ENCODE data around the gene HSD17B11.
"Not testable (repeated sequence)": the region's sequence is repeated elsewhere in the genome, so short reads cannot be mapped to it uniquely, and the experiment has no call there.

HSD17B11 gene

GRCh38 chr4:87345139-87345538 lies 45.8 kb downstream of the HSD17B11 start:
- Mint-ChIP-seq H3K36me3 (ENCODE audit: low read depth) (peaks cover 61% of the 10 kb centered on the region), H3K4me1 (no peaks in the 10 kb centered on the region), H3K4me3 (no peak overlapping the region), H3K27ac (no peak overlapping the region), H3K27me3 (ENCODE audit: low read depth, poor library complexity) (no peaks in the 10 kb centered on the region), H3K9me3 (peaks cover 27% of the 10 kb centered on the region)
- DNase-seq, result no peak
- no peak for TF ChIP-seq CTCF (IDR thresholded peaks at IDR 0.05)

GRCh38 chr4:87342872-87343271 lies 48.1 kb downstream of the HSD17B11 start:
- TF ChIP-seq CTCF (IDR thresholded peaks at IDR 0.05), result no peak
- Mint-ChIP-seq H3K9me3 (peaks cover 27% of the 10 kb centered on the region), H3K27me3 (ENCODE audit: low read depth, poor library complexity) (no peaks in the 10 kb centered on the region), H3K27ac (no peak overlapping the region), H3K4me1 (no peaks in the 10 kb centered on the region), H3K36me3 (ENCODE audit: low read depth) (peaks cover 81% of the 10 kb centered on the region), H3K4me3 (no peak overlapping the region)
- DNase-seq, result no peak

- Mint-ChIP-seq H3K9me3 (peaks cover 27% of the 10 kb centered on the region), H3K36me3 (ENCODE audit: low read depth) (peaks cover 87% of the 10 kb centered on the region)
- H3K4me3 Mint-ChIP-seq; H3K27me3 Mint-ChIP-seq (ENCODE audit: low read depth, poor library complexity); H3K27ac Mint-ChIP-seq; H3K4me1 Mint-ChIP-seq; DNase-seq: not testable (repeated sequence)
Measured at GRCh38 chr4:87341954-87342635, 48.9 kb downstream of the HSD17B11 start.

GRCh38 chr4:87339440-87339839 lies 51.5 kb downstream of the HSD17B11 start:
- Mint-ChIP-seq H3K36me3 (ENCODE audit: low read depth) (peaks cover 86% of the 10 kb centered on the region), H3K4me3 (no peak overlapping the region), H3K27me3 (ENCODE audit: low read depth, poor library complexity) (no peaks in the 10 kb centered on the region), H3K4me1 (no peaks in the 10 kb centered on the region), H3K9me3 (peaks cover 10% of the 10 kb centered on the region), H3K27ac (no peak overlapping the region)
- DNase-seq, result no peak
- TF ChIP-seq CTCF (IDR thresholded peaks at IDR 0.05), result no peak

GRCh38 chr4:87337361-87337760 lies 53.6 kb downstream of the HSD17B11 start:
- H3K27me3 Mint-ChIP-seq (ENCODE audit: low read depth, poor library complexity), result no peaks in the 10 kb centered on the region
- peaks cover 22% of the 10 kb centered on the region for H3K9me3 Mint-ChIP-seq
- no peak for DNase-seq
- H3K4me3 Mint-ChIP-seq, result no peak overlapping the region
- H3K4me1 Mint-ChIP-seq, result no peaks in the 10 kb centered on the region
- H3K36me3 Mint-ChIP-seq (ENCODE audit: low read depth), result peaks cover 85% of the 10 kb centered on the region
- TF ChIP-seq CTCF (IDR thresholded peaks at IDR 0.05), result no peak
- H3K27ac Mint-ChIP-seq, result no peak overlapping the region

GRCh38 chr4:87333267-87333666 lies 57.7 kb downstream of the HSD17B11 start:
- H3K9me3 Mint-ChIP-seq, result peaks cover 52% of the 10 kb centered on the region
- H3K4me1 Mint-ChIP-seq, result no peaks in the 10 kb centered on the region
- H3K36me3 Mint-ChIP-seq (ENCODE audit: low read depth), result peaks cover 73% of the 10 kb centered on the region
- no peak overlapping the region for H3K27ac Mint-ChIP-seq
- no peak for TF ChIP-seq CTCF (IDR thresholded peaks at IDR 0.05)
- peaks cover 3% of the 10 kb centered on the region for H3K27me3 Mint-ChIP-seq (ENCODE audit: low read depth, poor library complexity)
- DNase-seq, result no peak
- no peak overlapping the region for H3K4me3 Mint-ChIP-seq
